Ascending aorta (tissue), 2 donors: ENCODE measurements around the gene NFIA. TPM values are rescaled to one million over a fixed set of nuclear protein-coding genes. Genes with fewer than 3 reads are reported as not detected.

ENCODE experiments used
- DNase-seq, 2 donors: peaks; one replicate each; pipeline ENCODE4 v3.0.0-alpha.2; 2019; ENCODE audit warnings: low spot score in 2 of 2
- H3K27ac ChIP-seq, 2 donors: fragments of 200-600 bp; sonication (generic); one replicate each; pipeline ENCODE4 v1.5.1; 2016 to 2017; ENCODE audit warnings: mild to moderate bottlenecking in 1 of 2
- H3K27me3 ChIP-seq: fragments of 200-600 bp; sonication (generic); one replicate; pipeline ENCODE4 v1.5.1; 2017
- H3K36me3 ChIP-seq, 2 donors: fragments of 200-600 bp; sonication (generic); one replicate each; pipeline ENCODE4 v1.5.1; 2016
- H3K4me1 ChIP-seq, 2 donors: fragments of 200-600 bp; sonication (generic); one replicate each; pipeline ENCODE4 v1.5.1; 2016 to 2017; ENCODE audit warnings: mild to moderate bottlenecking in 1 of 2
- H3K4me3 ChIP-seq, 2 donors: fragments of 200-600 bp; sonication (generic); one replicate each; pipeline ENCODE4 v1.5.1; 2016 to 2017; ENCODE audit warnings: mild to moderate bottlenecking in 1 of 2
- H3K9me3 ChIP-seq, 2 donors: fragments of 200-600 bp; sonication (generic); one replicate each; pipeline ENCODE4 v1.5.1; 2016
- CTCF ChIP-seq, 3 experiments: fragments of 200-600 bp in 2 of 3; fragments of 450-650 bp in 1 of 3; sonication (generic) in 2 of 3; IDR thresholded peaks; one replicate each; pipeline ENCODE4 v1.5.1; 2016 to 2019; ENCODE audit warnings: antibody characterized with exemption in 3 of 3, mild to moderate bottlenecking in 1 of 3, moderate library complexity in 1 of 3
- intact Hi-C: fragments of 100-400 bp; cut with DNase I; formaldehyde crosslinking; loops from one replicate; pipeline ENCODE4 v1.15.1; 2023
- total RNA-seq: library from RNA; depleted of rRNA; stranded (reverse); fragments of >200 nt; gene quantifications from one replicate; pipeline ENCODE4 v1.1.0, GENCODE V29; 2016

The NFIA gene
- total RNA-seq, 1 donor from 2014 or later: 52.0 TPM

- Histone ChIP-seq H3K4me1 (peaks cover 0 to 41% of the 10 kb centered on the region in 2 donors), H3K9me3 (no peaks in the 10 kb centered on the region), H3K27ac (peak overlapping the region; percentile 20 to 23), H3K36me3 (no peaks in the 10 kb centered on the region), H3K27me3 (no peaks in the 10 kb centered on the region), H3K4me3 (no peak overlapping the region)
- no peak for TF ChIP-seq CTCF (IDR thresholded peaks at IDR 0.05)
- DNase-seq: no peak
- intact Hi-C loops: no loop called here
Measured at GRCh38 chr1:61165402-61165801, 83.0 kb downstream of the NFIA start.

- no peak for DNase-seq
Measured at GRCh38 chr1:61167309-61167708, 84.9 kb downstream of the NFIA start.

GRCh38 chr1:61169045-61169444, 86.7 kb downstream of the NFIA start:
- peak overlapping the region; percentile 81 to 84 for H3K27ac ChIP-seq
- DNase-seq: no peak
- no peaks in the 10 kb centered on the region for H3K9me3 ChIP-seq
- no peaks in the 10 kb centered on the region for H3K36me3 ChIP-seq
- H3K4me1 ChIP-seq: peaks cover 9 to 55% of the 10 kb centered on the region in 2 donors
- H3K27me3 ChIP-seq: no peaks in the 10 kb centered on the region
- no peak for TF ChIP-seq CTCF (IDR thresholded peaks at IDR 0.05)
- H3K4me3 ChIP-seq: no peak overlapping the region
- intact Hi-C loops: no loop called here

More at GRCh38 chr1:61167309-61167708, 84.9 kb downstream of the NFIA start:
- no peak overlapping the region for H3K4me3 ChIP-seq
- peak overlapping the region; percentile 43 to 84 for H3K27ac ChIP-seq
- TF ChIP-seq CTCF (IDR thresholded peaks at IDR 0.05): no peak
- H3K4me1 ChIP-seq: peaks cover 4 to 46% of the 10 kb centered on the region in 2 donors
- H3K27me3 ChIP-seq: no peaks in the 10 kb centered on the region
- intact Hi-C loops: no loop called here
- H3K9me3 ChIP-seq: no peaks in the 10 kb centered on the region
- H3K36me3 ChIP-seq: no peaks in the 10 kb centered on the region

- DNase-seq: no peak
- Histone ChIP-seq H3K4me3 (no peak overlapping the region), H3K27me3 (no peaks in the 10 kb centered on the region), H3K4me1 (peaks cover 15 to 54% of the 10 kb centered on the region in 2 donors), H3K27ac (peak overlapping the region; percentile 81 to 84), H3K36me3 (no peaks in the 10 kb centered on the region), H3K9me3 (no peaks in the 10 kb centered on the region)
- intact Hi-C loops: no loop called here
- no peak for TF ChIP-seq CTCF (IDR thresholded peaks at IDR 0.05)
Measured at GRCh38 chr1:61169634-61170033, 87.3 kb downstream of the NFIA start.

GRCh38 chr1:61170328-61171238, 88.2 kb downstream of the NFIA start:
- Histone ChIP-seq H3K36me3 (no peaks in the 10 kb centered on the region), H3K27ac (peak overlapping the region; percentile 81 to 84), H3K4me3 (peak overlapping the region in 1 of 2 donors; percentile 27), H3K9me3 (no peaks in the 10 kb centered on the region), H3K4me1 (peaks cover 16 to 51% of the 10 kb centered on the region in 2 donors), H3K27me3 (no peaks in the 10 kb centered on the region)
- DNase-seq: no peak
- TF ChIP-seq CTCF (IDR thresholded peaks at IDR 0.05): no peak
- intact Hi-C loops: no loop called here
